ENCODE measurements around the gene VSTM4.

- no peak for TF ChIP-seq CTCF (IDR thresholded peaks at IDR 0.05 in 4 of 5, conservative IDR thresholded peaks at IDR 0.05 in 1 of 5)
- no peak for TF ChIP-seq POLR2A (IDR thresholded peaks at IDR 0.05)
Observed at GRCh38 chr10:49107111-49107886, 8.0 kb downstream of the VSTM4 start.
